ENCODE results near the gene DSC1. TPM values are rescaled to one million over a fixed set of nuclear protein-coding genes. Genes with fewer than 3 reads are reported as not detected.

The DSC1 gene
- total and polyA plus RNA-seq, 10 of the 15 experiments (the other 5 are each of a cell fraction or from before 2014, with no cell fraction given) = 0.24 to 0.84 (median 0.44) TPM; not detected in 1

DNA sequence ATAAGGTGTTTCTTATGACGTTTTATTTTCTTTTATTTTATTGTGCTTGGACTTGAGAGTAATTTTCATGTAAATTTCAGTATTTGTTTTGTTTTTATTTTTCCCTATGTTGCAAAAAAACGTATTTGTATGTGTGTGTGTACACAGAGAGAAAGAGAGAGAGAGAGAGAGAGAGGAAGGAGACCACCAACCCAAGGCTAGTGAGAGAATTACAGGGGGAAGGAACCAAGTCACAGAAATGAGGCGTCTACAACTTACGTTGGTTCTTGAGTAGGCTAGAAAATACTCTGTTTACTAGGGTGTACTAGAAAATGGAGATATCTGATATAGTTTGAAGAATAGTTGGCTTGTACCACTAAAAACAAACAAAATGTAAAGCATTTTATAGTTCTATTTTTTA is 7.7 kb upstream of the DSC1 start:
- H3K9ac ChIP-seq (ENCODE audit: control insufficient read depth, insufficient read depth, low read length) = no peak overlapping the region
- ChIA-PET RAD21 (ENCODE audit: unreplicated experiment) (no interaction called here), CTCF (no interaction called here), SMC1A (ENCODE audit: uncharacterized antibody, unreplicated experiment) (interaction anchor here (0.7 kb wide), 1 partner anchor 70 kb away, joined by 3 read pairs; no protein-coding TSS in a partner anchor), POLR2A (no interaction called here)
- no peaks in the 10 kb centered on the region; a peak in 1 of 4 replicates for H3K27me3 ChIP-seq (replicated peaks in 1 of 2; ENCODE audit: control insufficient read depth in 2 of 2, insufficient read depth in 2 of 2, low read length in 1 of 2)
- TF ChIP-seq JUND (IDR thresholded peaks at IDR 0.05; ENCODE audit: low read depth, low read length) (no peak), FOXK2 (IDR thresholded peaks at IDR 0.05) (no peak)
- TF ChIP-seq, protein P1, sequence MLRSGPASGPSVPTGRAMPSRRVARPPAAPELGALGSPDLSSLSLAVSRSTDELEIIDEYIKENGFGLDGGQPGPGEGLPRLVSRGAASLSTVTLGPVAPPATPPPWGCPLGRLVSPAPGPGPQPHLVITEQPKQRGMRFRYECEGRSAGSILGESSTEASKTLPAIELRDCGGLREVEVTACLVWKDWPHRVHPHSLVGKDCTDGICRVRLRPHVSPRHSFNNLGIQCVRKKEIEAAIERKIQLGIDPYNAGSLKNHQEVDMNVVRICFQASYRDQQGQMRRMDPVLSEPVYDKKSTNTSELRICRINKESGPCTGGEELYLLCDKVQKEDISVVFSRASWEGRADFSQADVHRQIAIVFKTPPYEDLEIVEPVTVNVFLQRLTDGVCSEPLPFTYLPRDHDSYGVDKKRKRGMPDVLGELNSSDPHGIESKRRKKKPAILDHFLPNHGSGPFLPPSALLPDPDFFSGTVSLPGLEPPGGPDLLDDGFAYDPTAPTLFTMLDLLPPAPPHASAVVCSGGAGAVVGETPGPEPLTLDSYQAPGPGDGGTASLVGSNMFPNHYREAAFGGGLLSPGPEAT (IDR thresholded peaks at IDR 0.05; ENCODE audit: low read depth) = no peak
- H3K4me3 ChIP-seq = no peak overlapping the region
- H3K36me3 ChIP-seq (ENCODE audit: control insufficient read depth in 2 of 2, insufficient read depth in 2 of 2, low read length in 1 of 2) = no peaks in the 10 kb centered on the region
- H4K20me1 ChIP-seq (ENCODE audit: control insufficient read depth, insufficient read depth) = no peaks in the 10 kb centered on the region
- FAIRE-seq = no peak
- in situ Hi-C loops (cut with MboI) = no loop called here
- ATAC-seq = no peak
- intact Hi-C loops (cut with micrococcal nuclease; ENCODE audit: unreplicated experiment) = no loop called here
- DNase-seq (ENCODE audit: low read depth, low spot score) = no peak
- no peak overlapping the region for H2AFZ ChIP-seq (ENCODE audit: control insufficient read depth, low read depth, low read length)
- no peak overlapping the region for H3K4me2 ChIP-seq (ENCODE audit: control insufficient read depth, insufficient read depth)
- H3K27ac ChIP-seq (ENCODE audit: control insufficient read depth, insufficient read depth) = no peak overlapping the region
- BruUV-seq (replicated peaks) = no TSS peak
- WGBS (ENCODE audit: insufficient coverage, insufficient replicate concordance, low lambda C conversion rate, missing lambda C conversion rate) = 40% methylated on average over 4 of the region's 4 CpGs
- H3K4me1 ChIP-seq (ENCODE audit: control insufficient read depth, insufficient read depth, low read length) = no peaks in the 10 kb centered on the region
- no peaks in the 10 kb centered on the region for H3K9me3 ChIP-seq (replicated peaks; ENCODE audit: control insufficient read depth, insufficient read depth, low read length)
- no peaks in the 10 kb centered on the region for H3K79me2 ChIP-seq (ENCODE audit: control insufficient read depth, insufficient read depth, low read length)

- no peak for ATAC-seq
- TF ChIP-seq, protein P2, sequence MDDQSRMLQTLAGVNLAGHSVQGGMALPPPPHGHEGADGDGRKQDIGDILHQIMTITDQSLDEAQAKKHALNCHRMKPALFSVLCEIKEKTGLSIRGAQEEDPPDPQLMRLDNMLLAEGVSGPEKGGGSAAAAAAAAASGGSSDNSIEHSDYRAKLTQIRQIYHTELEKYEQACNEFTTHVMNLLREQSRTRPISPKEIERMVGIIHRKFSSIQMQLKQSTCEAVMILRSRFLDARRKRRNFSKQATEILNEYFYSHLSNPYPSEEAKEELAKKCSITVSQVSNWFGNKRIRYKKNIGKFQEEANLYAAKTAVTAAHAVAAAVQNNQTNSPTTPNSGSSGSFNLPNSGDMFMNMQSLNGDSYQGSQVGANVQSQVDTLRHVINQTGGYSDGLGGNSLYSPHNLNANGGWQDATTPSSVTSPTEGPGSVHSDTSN (IDR thresholded peaks at IDR 0.05; ENCODE audit: insufficient replicate concordance, low read depth, low read length) = no peak
- TF ChIP-seq, protein P3, sequence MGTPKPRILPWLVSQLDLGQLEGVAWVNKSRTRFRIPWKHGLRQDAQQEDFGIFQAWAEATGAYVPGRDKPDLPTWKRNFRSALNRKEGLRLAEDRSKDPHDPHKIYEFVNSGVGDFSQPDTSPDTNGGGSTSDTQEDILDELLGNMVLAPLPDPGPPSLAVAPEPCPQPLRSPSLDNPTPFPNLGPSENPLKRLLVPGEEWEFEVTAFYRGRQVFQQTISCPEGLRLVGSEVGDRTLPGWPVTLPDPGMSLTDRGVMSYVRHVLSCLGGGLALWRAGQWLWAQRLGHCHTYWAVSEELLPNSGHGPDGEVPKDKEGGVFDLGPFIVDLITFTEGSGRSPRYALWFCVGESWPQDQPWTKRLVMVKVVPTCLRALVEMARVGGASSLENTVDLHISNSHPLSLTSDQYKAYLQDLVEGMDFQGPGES (IDR thresholded peaks at IDR 0.05) = no peak
- TF ChIP-seq, protein P4, sequence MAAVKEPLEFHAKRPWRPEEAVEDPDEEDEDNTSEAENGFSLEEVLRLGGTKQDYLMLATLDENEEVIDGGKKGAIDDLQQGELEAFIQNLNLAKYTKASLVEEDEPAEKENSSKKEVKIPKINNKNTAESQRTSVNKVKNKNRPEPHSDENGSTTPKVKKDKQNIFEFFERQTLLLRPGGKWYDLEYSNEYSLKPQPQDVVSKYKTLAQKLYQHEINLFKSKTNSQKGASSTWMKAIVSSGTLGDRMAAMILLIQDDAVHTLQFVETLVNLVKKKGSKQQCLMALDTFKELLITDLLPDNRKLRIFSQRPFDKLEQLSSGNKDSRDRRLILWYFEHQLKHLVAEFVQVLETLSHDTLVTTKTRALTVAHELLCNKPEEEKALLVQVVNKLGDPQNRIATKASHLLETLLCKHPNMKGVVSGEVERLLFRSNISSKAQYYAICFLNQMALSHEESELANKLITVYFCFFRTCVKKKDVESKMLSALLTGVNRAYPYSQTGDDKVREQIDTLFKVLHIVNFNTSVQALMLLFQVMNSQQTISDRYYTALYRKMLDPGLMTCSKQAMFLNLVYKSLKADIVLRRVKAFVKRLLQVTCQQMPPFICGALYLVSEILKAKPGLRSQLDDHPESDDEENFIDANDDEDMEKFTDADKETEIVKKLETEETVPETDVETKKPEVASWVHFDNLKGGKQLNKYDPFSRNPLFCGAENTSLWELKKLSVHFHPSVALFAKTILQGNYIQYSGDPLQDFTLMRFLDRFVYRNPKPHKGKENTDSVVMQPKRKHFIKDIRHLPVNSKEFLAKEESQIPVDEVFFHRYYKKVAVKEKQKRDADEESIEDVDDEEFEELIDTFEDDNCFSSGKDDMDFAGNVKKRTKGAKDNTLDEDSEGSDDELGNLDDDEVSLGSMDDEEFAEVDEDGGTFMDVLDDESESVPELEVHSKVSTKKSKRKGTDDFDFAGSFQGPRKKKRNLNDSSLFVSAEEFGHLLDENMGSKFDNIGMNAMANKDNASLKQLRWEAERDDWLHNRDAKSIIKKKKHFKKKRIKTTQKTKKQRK (IDR thresholded peaks at IDR 0.05; ENCODE audit: low read depth, low read length) = no peak
- TF ChIP-seq NBN (IDR thresholded peaks at IDR 0.05) (no peak), MTA3 (IDR thresholded peaks at IDR 0.05; ENCODE audit: borderline replicate concordance, low read length) (no peak)
Observed at GRCh38 chr18:31162419-31162793, 250 bp downstream of the DSC1 start.

More at GRCh38 chr18:31162419-31162793, 250 bp downstream of the DSC1 start:
- H3K4me1 ChIP-seq (ENCODE audit: control insufficient read depth, insufficient read depth, low read length) = no peaks in the 10 kb centered on the region
- H3K27ac ChIP-seq (ENCODE audit: control insufficient read depth, insufficient read depth) = no peak overlapping the region
- SMC1A ChIA-PET (ENCODE audit: uncharacterized antibody, unreplicated experiment) = no interaction called here
- RAD21 ChIA-PET (ENCODE audit: unreplicated experiment) = no interaction called here
- no peak overlapping the region for H3K4me3 ChIP-seq
- H3K9me3 ChIP-seq (replicated peaks; ENCODE audit: control insufficient read depth, insufficient read depth, low read length) = no peaks in the 10 kb centered on the region
- in situ Hi-C loops (cut with MboI) = no loop called here
- no peaks in the 10 kb centered on the region for H4K20me1 ChIP-seq (ENCODE audit: control insufficient read depth, insufficient read depth)
- no TSS peak for BruUV-seq (replicated peaks)
- H2AFZ ChIP-seq (ENCODE audit: control insufficient read depth, low read depth, low read length) = no peak overlapping the region
- CTCF ChIA-PET = interaction anchor here (0.6 to 1.1 kb wide), 2 partner anchors 16 to 45 kb away, joined by 3 read pairs; no protein-coding TSS in a partner anchor
- no peaks in the 10 kb centered on the region for H3K36me3 ChIP-seq (ENCODE audit: control insufficient read depth in 2 of 2, insufficient read depth in 2 of 2, low read length in 1 of 2)
- WGBS (ENCODE audit: insufficient coverage, insufficient replicate concordance, low lambda C conversion rate, missing lambda C conversion rate) = 36% methylated on average over 5 of the region's 5 CpGs
- H3K4me2 ChIP-seq (ENCODE audit: control insufficient read depth, insufficient read depth) = no peak overlapping the region
- FAIRE-seq (no peak), DNase-seq (ENCODE audit: low read depth, low spot score) (no peak)
- H3K79me2 ChIP-seq (ENCODE audit: control insufficient read depth, insufficient read depth, low read length) = no peaks in the 10 kb centered on the region
- POLR2A ChIA-PET = interaction anchor here (0.6 kb wide), 1 partner anchor 343 kb away, joined by 5 read pairs; no protein-coding TSS in a partner anchor
- intact Hi-C loops (cut with micrococcal nuclease; ENCODE audit: unreplicated experiment) = no loop called here
- no peaks in the 10 kb centered on the region for H3K27me3 ChIP-seq (replicated peaks in 1 of 2; ENCODE audit: control insufficient read depth in 2 of 2, insufficient read depth in 2 of 2, low read length in 1 of 2)
- no peak overlapping the region for H3K9ac ChIP-seq (ENCODE audit: control insufficient read depth, insufficient read depth, low read length)
